CD14-positive monocyte (primary cell): ENCODE measurements around the gene HIPK1. TPM values are rescaled to one million over a fixed set of nuclear protein-coding genes. Genes with fewer than 3 reads are reported as not detected.

Source experiments
- DNase-seq, 3 donors: peaks; one replicate each; pipeline ENCODE4 v3.0.0-alpha.2; 2011 to 2022
- H2AFZ ChIP-seq: 2 replicates; pipeline ENCODE4 v1.6.0; 2012; ENCODE audit warnings: mild to moderate bottlenecking, low read depth, low read length, inconsistent platforms; ENCODE audit not compliant: insufficient read depth, poor library complexity, severe bottlenecking
- H3K27ac ChIP-seq, 2 donors: 1 replicate in 1 of 2; 2 replicates in 1 of 2; pipeline ENCODE4 v1.5.1; 2012 to 2013; ENCODE audit warnings: low read length in 2 of 2, control low read depth in 1 of 2, inconsistent platforms in 1 of 2, low read depth in 1 of 2, mild to moderate bottlenecking in 1 of 2
- H3K27me3 ChIP-seq, 2 donors: one replicate each; pipeline versions ENCODE4 v1.6.0 to v1.6.1; 2011 to 2013; ENCODE audit warnings: low read length in 2 of 2; ENCODE audit not compliant: control insufficient read depth in 2 of 2, insufficient read depth in 2 of 2
- H3K36me3 ChIP-seq, 2 donors: replicated peaks in 1 of 2; 1 replicate in 1 of 2; 2 replicates in 1 of 2; pipeline versions ENCODE4 v1.5.1 to v1.6.1; 2012 to 2013; ENCODE audit warnings: low read length in 2 of 2, control low read depth in 1 of 2, inconsistent platforms in 1 of 2, mild to moderate bottlenecking in 1 of 2; ENCODE audit not compliant: insufficient read depth in 2 of 2, control insufficient read depth in 1 of 2
- H3K4me1 ChIP-seq, 2 donors: 1 replicate in 1 of 2; 2 replicates in 1 of 2; pipeline versions ENCODE4 v1.5.1 to v1.6.1; 2012 to 2013; ENCODE audit warnings: low read length in 2 of 2, control low read depth in 1 of 2, inconsistent platforms in 1 of 2, mild to moderate bottlenecking in 1 of 2, moderate library complexity in 1 of 2; ENCODE audit not compliant: insufficient read depth in 2 of 2, control insufficient read depth in 1 of 2
- H3K4me2 ChIP-seq: replicated peaks from 2 replicates; pipeline ENCODE3; 2012; ENCODE audit warnings: low read length, moderate library complexity, mild to moderate bottlenecking; ENCODE audit not compliant: poor library complexity, severe bottlenecking; ENCODE audit errors: extremely low read depth
- H3K4me3 ChIP-seq, 3 experiments: fragments of 200-600 bp in 1 of 3; sonication (generic) in 1 of 3; replicated peaks in 1 of 3; 1 replicate in 2 of 3; 2 replicates in 1 of 3; pipeline ENCODE4 v1.5.1; 2011 to 2013; ENCODE audit warnings: low read length in 3 of 3, mild to moderate bottlenecking in 3 of 3, control low read depth in 2 of 3, low read depth in 2 of 3, inconsistent platforms in 1 of 3, moderate library complexity in 1 of 3
- H3K79me2 ChIP-seq: 2 replicates; pipeline ENCODE4 v1.6.0; 2012; ENCODE audit warnings: mild to moderate bottlenecking, control low read depth, inconsistent platforms, low read length, moderate library complexity; ENCODE audit not compliant: insufficient read depth
- H3K9ac ChIP-seq: 2 replicates; pipeline ENCODE4 v1.6.0; 2017; ENCODE audit warnings: low read length, mild to moderate bottlenecking; ENCODE audit not compliant: insufficient read depth, poor library complexity, severe bottlenecking
- H3K9me3 ChIP-seq, 2 donors: replicated peaks in 1 of 2; 1 replicate in 1 of 2; 2 replicates in 1 of 2; pipeline versions ENCODE4 v1.5.1 to v1.6.1; 2012 to 2013; ENCODE audit warnings: low read length in 2 of 2, control low read depth in 1 of 2; ENCODE audit not compliant: control insufficient read depth in 1 of 2, insufficient read depth in 1 of 2
- H4K20me1 ChIP-seq: 2 replicates; pipeline ENCODE4 v1.6.0; 2012; ENCODE audit warnings: mild to moderate bottlenecking, low read length, control low read depth, moderate library complexity; ENCODE audit not compliant: insufficient read depth
- H3K27ac Mint-ChIP-seq, 7 donors: one replicate each; pipeline ENCODE4 v1.8.0; 2020; ENCODE audit warnings: mild to moderate bottlenecking in 7 of 7, mixed read lengths in 7 of 7, moderate library complexity in 6 of 7, inconsistent platforms in 2 of 7
- H3K27me3 Mint-ChIP-seq, 3 donors: one replicate each; pipeline ENCODE4 v1.8.0; 2021 to 2022; ENCODE audit warnings: low read depth in 3 of 3, mild to moderate bottlenecking in 3 of 3, mixed read lengths in 3 of 3, moderate library complexity in 3 of 3, inconsistent platforms in 1 of 3
- H3K36me3 Mint-ChIP-seq, 2 donors: one replicate each; pipeline ENCODE4 v1.8.0; 2020; ENCODE audit warnings: mixed read lengths in 2 of 2, inconsistent platforms in 1 of 2, mild to moderate bottlenecking in 1 of 2
- H3K4me1 Mint-ChIP-seq: one replicate; pipeline ENCODE4 v1.8.0; 2020; ENCODE audit warnings: mild to moderate bottlenecking, mixed read lengths
- H3K4me3 Mint-ChIP-seq, 2 donors: one replicate each; pipeline ENCODE4 v1.8.0; 2020; ENCODE audit warnings: mild to moderate bottlenecking in 2 of 2, mixed read lengths in 2 of 2, moderate library complexity in 1 of 2
- H3K9me3 Mint-ChIP-seq, 7 donors: one replicate each; pipeline ENCODE4 v1.8.0; 2020 to 2022; ENCODE audit warnings: mixed read lengths in 7 of 7, mild to moderate bottlenecking in 6 of 7, moderate library complexity in 6 of 7, inconsistent platforms in 2 of 7
- CTCF ChIP-seq: fragments of 200-600 bp; IDR thresholded peaks from one replicate; pipeline ENCODE4 v1.8.0; 2022; ENCODE audit warnings: antibody characterized with exemption, mild to moderate bottlenecking
- WGBS: methylation state at CpG from one replicate; pipeline ENCODE4 v1.1.5; 2013; ENCODE audit warnings: missing lambda C conversion rate; ENCODE audit not compliant: insufficient coverage; 5-methylcytosine and 5-hydroxymethylcytosine counted together
- intact Hi-C, 2 donors: fragments of 100-400 bp; cut with micrococcal nuclease; formaldehyde crosslinking; loops; one replicate each; pipeline versions ENCODE4 v1.15.0 to v1.15.1; 2023
- polyA plus RNA-seq, 3 donors: library from polyadenylated mRNA; depleted of rRNA in 1 of 3; unstranded in 2 of 3; stranded (reverse) in 1 of 3; fragments of 300-500 nt in 2 of 3; fragments of >200 nt in 1 of 3; fragmentation: Illumina TruSeq in 2 of 3; gene quantifications; 1 replicate in 2 of 3; 2 replicates in 1 of 3; pipeline ENCODE4 v1.2.3, GENCODE V29; 2012 to 2021

The HIPK1 gene
- polyA plus RNA-seq, 3 donors, result 10.1 to 57.2 (median 14.8) TPM

- no peaks in the 10 kb centered on the region for H3K4me1 ChIP-seq
- H3K9me3 ChIP-seq, result no peaks in the 10 kb centered on the region
- H3K27ac ChIP-seq, result no peak overlapping the region
- H3K4me1 Mint-ChIP-seq, result no peaks in the 10 kb centered on the region
- intact Hi-C loops, result no loop called here
- no peaks in the 10 kb centered on the region for H3K27me3 ChIP-seq
- DNase-seq, result no peak
- H3K4me2 ChIP-seq, result no peak overlapping the region
- peaks cover 0 to 4% (median 0%) of the 10 kb centered on the region in 7 donors for H3K9me3 Mint-ChIP-seq
- no peak for TF ChIP-seq CTCF
- H3K79me2 ChIP-seq, result no peaks in the 10 kb centered on the region
- H3K27ac Mint-ChIP-seq, result no peak overlapping the region
- no peaks in the 10 kb centered on the region for H3K36me3 ChIP-seq
- no peak overlapping the region for H3K4me3 ChIP-seq
- no peaks in the 10 kb centered on the region for H4K20me1 ChIP-seq
- 100% methylated on average over 1 of the region's 5 CpGs for WGBS
- no peak overlapping the region for H3K9ac ChIP-seq
- H3K27me3 Mint-ChIP-seq, result peaks cover 0 to 9% (median 2%) of the 10 kb centered on the region in 3 donors
- H3K36me3 Mint-ChIP-seq, result no peaks in the 10 kb centered on the region
- no peak overlapping the region for H3K4me3 Mint-ChIP-seq
- H2AFZ ChIP-seq, result no peak overlapping the region
Measured at GRCh38 chr1:114025609-114026401, 96.7 kb downstream of the HIPK1 start.

- Histone ChIP-seq H2AFZ (no peak overlapping the region), H3K4me1 (no peaks in the 10 kb centered on the region), H3K27ac (no peak overlapping the region), H3K4me2 (no peak overlapping the region), H3K27me3 (no peaks in the 10 kb centered on the region), H3K36me3 (no peaks in the 10 kb centered on the region), H4K20me1 (no peaks in the 10 kb centered on the region), H3K79me2 (no peaks in the 10 kb centered on the region), H3K9ac (no peak overlapping the region), H3K9me3 (no peaks in the 10 kb centered on the region), H3K4me3 (no peak overlapping the region)
- no peaks in the 10 kb centered on the region for H3K4me1 Mint-ChIP-seq
- intact Hi-C loops, result no loop called here
- H3K27ac Mint-ChIP-seq, result no peak overlapping the region
- H3K4me3 Mint-ChIP-seq, result no peak overlapping the region
- H3K9me3 Mint-ChIP-seq, result peaks cover 0 to 3% (median 0%) of the 10 kb centered on the region in 7 donors
- no peak for DNase-seq
- 96% methylated on average over 5 of the region's 6 CpGs for WGBS
- TF ChIP-seq CTCF, result no peak
- peaks cover 0 to 8% (median 2%) of the 10 kb centered on the region in 3 donors for H3K27me3 Mint-ChIP-seq
- H3K36me3 Mint-ChIP-seq, result no peaks in the 10 kb centered on the region
Measured at GRCh38 chr1:114026797-114027196, 97.7 kb downstream of the HIPK1 start.

Other genes starting within 250 kb of the HIPK1 start
- 10 to 100 TPM in 2 of 3 donors, 1 to 10 TPM in 1; 6.7 to 12.2 (median 11.1) TPM for gene PHTF1, start 169.8 kb upstream of the HIPK1 start, polyA plus RNA-seq
- 1 to 10 TPM; 6.5 to 9.0 (median 8.9) TPM for gene RSBN1, start 116.8 kb upstream of the HIPK1 start, polyA plus RNA-seq
- 10 to 100 TPM in 2 of 3 donors, 1 to 10 TPM in 1; 9.7 to 43.7 (median 29.7) TPM for gene PTPN22, start 57.6 kb upstream of the HIPK1 start, polyA plus RNA-seq
- gene BCL2L15, start 41.7 kb upstream of the HIPK1 start, polyA plus RNA-seq, result under 1 TPM in 1 of 3 donors, not detected in 2; 0.73 TPM
- gene AP4B1, start 24.5 kb upstream of the HIPK1 start, polyA plus RNA-seq, result 10 to 100 TPM in 1 of 3 donors, 1 to 10 TPM in 2; 3.5 to 46.3 (median 6.1) TPM
- 1 to 10 TPM; 3.0 to 5.7 (median 4.5) TPM for gene DCLRE1B, start 24.0 kb upstream of the HIPK1 start, polyA plus RNA-seq
- under 1 TPM; 0.08 to 0.37 (median 0.28) TPM for gene OLFML3, start 50.1 kb downstream of the HIPK1 start, polyA plus RNA-seq
- gene SYT6, start 224.5 kb downstream of the HIPK1 start, polyA plus RNA-seq, result under 1 TPM in 1 of 3 donors, not detected in 2; 0.01 TPM